Occipital lobe (tissue), 2 donors: Measurements from ENCODE around the gene PSMA7. TPM values are rescaled to one million over a fixed set of nuclear protein-coding genes. Genes with fewer than 3 reads are reported as not detected.
A peak's percentile ranks its signal among the peaks of the same experiment; 100 is the strongest.

Experiments
- DNase-seq: peaks from one replicate; lab custom pipeline; 2025; lab: John Stamatoyannopoulos, UW
- total RNA-seq: library from RNA; depleted of rRNA; stranded (reverse); fragments of >200 nt; gene quantifications from one replicate; pipeline ENCODE4 v1.2.3, GENCODE V29; 2014

The PSMA7 gene
- total RNA-seq = 107 TPM

DNA sequence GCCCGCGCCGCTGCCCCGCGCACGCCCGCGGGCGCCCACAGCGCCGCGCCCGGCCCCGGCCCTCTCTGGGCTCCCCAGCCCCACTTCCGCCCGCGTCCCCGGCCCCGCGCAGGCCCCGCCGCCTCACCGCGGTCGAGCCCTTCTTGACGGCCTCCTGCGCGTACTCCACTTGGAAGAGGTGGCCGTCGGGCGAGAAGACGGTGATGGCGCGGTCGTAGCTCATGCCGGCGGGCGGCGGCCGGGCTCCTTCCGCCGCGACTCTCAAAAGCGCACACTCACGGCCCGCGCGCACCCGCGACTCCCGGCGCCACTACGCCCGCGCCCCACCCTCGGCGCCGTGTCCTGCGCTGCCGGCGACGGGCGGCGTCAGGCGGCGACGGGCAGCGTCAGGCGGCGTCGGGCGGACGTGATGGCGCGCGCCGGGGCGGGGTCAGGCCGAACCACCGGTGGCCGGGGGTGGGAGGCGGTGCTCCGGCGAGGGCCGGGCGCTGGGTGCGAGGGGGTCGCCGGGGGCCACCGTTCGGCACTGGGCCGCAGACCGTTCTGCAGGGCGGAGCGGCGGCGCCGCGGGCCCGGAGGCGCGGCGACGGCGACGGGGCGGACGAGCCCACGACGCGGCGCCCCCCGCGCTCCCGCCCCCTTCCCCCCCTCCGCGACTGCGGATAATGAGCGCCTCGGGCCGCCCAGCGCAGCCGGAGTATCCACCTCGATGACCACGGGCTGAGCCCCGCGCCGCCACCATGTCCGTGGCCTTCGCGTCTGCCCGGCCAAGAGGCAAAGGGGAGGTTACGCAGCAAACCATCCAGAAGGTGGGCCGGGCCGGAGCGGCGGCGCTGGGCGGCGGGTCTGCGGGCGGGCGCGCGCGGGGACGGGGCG lies at the start of gene PSMA7, which contains the start of gene SS18L1:
PSMA7 (minus strand) TSS at position 314 of the 876 bp plus-strand sequence; CDS start at position 223, 91 bp downstream.
SS18L1 (plus strand) TSS at position 689 of the 876 bp plus-strand sequence; CDS start at position 741, 52 bp downstream.
- DNase-seq = peak; percentile 78

DNA sequence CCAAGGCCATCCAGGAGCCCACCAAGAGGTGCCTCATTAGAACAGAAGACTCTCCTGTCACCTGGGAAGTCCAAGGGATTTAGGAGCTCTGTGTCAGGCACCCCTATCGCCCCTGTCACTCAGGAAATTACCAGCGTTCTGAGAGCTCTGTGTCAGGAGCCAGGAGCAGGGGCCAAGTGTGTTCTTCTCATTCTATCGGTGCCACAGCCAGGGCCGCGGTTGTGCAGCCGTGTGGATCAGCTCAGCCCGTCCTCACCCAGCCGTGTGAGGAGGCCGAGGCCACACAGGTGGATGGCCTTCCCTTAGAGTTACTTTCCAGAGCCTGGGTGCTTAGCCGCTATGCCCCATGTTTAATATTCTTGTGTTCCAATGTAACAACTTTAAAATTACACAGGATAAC lies 49.4 kb upstream of the PSMA7 start:
- no peak for DNase-seq

DNA sequence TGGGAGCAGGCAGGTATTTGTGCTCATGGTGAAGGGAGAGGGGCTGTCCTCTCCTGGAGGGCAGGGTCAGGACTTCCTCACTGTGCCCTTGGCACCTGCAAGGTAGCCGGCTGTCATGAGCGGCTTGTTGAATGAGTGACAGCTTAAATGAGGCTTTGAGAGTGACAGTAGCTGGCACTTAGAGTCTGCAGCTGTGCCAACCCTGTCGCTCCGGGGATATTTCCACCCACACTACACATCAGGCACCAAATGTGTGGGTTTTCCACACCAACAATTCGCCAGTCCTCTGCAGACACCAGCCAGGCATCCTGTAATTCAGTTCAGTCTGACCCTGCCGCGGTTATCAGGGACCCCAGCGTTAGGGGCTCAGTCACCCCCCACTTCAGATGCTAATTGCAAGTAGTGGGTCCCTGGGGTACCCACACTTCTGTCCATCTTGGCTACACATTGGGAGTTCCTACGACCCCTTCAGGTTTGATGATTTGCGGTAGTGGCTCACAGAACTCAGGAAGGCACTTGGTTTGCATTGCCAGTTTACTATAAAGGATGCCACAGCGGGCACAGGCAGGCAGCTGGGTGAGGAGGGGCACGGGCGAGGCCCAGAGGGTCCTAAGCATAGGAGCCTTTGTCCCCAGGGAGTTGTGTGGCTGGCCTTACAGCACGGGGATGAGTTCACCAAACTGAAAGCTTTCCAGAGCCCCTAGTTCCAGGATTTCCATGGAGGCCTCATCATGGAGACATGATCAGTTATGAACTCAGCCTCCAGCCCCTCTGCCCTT lies 48.8 kb upstream of the PSMA7 start:
- DNase-seq = peak; percentile 27

DNA sequence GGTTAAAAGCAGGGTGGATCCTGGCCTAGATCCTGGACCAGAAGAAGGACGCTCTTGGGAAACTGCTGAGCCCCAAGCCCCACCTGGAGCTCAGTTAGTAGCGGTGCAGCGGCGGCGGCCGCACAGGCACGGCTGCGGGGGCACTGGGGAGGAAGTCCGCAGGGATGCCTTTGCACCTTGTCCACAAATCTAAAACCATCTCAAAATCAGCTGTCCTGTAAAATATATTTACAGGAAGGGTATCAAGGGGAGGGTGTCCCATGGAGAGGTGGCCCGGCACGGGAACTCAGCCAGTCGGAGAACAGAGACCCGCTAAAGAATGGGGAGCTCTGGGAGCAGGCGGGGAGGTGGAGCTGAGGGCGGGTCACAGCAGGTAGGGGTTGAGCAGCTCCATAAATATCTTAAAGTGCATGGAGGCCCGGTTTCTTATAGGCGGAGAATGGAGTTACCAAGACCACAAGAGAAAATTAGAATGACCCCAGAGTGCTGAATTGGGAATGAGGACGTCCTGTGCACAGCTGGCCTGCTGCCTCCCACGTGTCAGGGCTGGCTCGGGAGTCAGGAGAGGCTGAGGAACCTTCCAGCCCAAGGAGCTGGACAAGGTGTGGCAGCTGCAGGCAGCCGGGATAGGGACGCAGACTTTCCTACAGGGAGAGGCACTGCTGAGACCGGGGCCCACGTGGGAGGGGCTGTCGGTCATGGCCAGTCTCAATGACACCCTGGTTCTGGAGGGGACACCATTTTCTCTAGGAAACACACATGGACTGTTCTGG lies 47.6 kb upstream of the PSMA7 start:
- DNase-seq = no peak

DNA sequence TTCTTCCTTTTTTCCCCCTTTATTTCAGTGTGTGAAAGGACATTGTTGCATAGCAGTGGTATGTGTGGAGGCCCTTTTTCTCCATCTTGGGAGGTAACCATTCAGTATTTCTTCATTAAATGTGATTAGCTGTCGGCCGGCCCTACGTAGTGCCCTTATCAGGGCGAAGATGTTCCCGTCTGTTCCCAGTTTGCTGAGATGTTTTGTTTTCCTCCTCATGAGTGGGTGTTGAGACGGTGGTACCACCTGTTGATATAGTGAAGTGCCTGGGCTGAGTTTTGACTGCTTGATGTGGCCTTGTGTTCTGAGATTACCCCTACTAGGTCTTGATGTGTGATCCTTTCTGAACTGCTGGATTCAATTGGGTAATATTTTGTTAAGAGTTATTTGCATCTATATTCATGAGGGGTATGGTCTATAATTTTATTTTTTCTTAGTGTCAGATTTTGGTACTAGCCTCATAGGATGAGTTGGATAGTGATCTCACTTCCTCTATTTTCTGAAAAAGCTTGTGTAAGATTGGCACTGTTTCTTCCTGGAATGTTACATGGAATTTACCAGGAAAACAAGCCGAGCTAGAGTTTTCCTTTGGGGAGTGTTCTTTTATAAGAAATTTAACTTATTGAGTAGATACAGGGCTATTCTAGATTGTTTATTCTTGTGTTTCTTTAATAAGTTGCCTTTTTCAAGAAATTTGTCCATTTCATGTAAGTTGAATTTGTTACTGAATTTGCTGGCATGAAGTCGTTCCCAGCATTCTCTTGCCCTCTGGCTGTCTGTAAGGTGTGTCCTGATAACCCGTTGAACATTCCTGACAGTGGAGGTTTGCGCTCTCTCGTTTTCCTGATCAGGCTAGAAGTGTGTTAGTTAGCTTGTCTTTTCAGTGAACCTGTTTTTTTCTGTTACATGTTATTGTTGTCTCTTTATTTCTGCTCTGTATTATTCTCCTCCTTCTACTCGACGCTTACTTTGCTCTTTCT lies 44.0 kb upstream of the PSMA7 start:
- no peak for DNase-seq

DNA sequence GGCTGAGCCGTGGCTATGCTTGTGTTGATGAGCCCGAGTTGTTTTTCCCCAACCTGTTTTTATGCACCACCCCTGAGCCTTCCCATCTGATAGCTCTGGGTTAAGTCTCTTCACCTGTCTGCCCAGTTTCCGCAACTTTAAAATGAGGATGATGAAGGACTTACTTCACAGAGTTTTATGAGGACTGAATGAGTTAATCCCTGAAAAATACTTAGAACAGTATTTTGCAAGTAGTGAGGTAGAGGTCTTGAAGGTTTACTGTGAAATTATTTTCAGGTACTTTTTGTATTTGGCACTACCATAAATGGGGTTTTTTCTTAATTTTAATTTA lies 42.9 kb upstream of the PSMA7 start:
- no peak for DNase-seq

DNA sequence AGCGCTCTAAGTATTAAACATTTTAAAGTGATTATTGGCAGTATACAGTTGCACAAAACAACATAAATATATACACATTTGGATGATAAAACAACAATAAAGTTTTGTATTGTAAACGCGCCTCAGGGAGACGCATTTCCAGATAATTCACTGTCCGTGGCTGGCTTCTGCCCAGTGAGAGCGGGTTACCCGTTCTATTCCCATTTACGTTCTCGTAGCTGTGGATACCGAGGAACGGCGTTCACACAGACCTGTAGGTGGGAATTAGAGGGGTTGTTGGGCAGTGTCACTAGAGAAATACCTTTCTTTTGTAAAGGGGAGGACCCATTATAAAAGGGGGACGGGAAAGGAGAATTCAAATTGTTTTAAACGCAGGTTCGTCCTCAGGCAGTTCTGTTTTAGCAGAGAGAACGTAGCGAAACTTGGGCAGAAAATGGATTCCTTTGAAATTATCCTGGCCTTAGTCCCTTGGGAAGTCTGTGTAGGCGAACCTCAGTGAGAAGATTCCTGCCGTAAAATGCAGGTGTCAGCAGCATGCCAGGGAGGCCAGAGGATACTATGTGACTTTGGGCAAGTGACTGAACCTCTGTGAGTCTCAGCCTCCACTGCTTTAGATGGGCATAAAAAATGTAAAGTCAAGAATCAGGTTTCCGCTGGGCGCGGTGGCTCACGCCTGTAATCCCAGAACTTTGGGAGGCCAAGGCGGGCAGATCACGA lies 40.4 kb upstream of the PSMA7 start:
- DNase-seq = no peak

DNA sequence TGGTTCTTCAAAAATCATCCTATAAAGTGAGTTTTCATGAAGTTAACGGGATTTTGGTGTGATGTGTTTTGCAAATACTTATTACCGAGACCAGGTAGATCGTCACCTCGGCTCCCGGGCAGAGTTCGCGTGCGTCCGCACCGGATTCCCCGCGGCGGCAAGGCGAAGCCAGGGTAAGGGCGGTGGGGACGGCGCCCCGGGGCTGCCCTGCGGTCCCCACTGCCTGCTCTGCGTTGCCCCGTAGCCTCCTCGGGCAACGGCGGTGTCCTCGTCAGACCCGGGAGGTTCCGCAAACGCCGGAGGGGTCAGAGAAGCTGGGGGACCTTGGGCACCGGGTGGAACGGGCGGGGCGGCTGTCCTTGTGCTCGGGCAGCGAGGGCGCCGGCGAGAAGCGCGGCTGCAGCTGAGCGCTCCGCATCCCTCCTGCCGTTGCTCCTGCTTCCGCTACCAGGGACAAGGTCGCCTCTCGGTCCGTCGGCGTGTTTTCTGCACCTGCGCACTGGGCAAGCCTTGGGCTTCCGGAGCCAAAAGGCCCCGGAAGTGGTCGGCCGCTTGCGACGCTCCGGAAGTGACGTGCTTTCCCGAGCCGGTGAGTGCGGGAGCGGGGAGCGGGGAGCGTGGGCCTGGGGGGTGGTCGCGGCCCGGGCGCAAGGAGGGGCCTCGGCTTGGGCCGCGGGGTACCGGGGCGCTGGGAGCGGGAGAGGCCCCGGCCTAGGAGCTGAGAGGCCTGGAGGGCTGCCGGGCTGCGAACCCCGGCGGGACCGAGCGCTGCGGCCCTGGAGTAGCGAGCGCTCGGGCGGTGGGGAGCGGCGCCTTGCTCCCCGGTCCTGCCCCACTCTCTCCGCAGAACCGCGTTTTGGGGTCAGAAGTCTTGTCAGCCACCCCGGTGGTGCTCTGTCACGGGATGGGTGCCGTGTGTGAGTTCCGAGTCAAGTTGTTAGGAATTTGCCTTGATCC lies 39.6 kb upstream of the PSMA7 start, which contains the start of gene MTG2:
MTG2 (plus strand) TSS at position 560 of the 957 bp plus-strand sequence. CDS start 10,393 bp downstream, outside the sequence.
- DNase-seq = peak; percentile 81

DNA sequence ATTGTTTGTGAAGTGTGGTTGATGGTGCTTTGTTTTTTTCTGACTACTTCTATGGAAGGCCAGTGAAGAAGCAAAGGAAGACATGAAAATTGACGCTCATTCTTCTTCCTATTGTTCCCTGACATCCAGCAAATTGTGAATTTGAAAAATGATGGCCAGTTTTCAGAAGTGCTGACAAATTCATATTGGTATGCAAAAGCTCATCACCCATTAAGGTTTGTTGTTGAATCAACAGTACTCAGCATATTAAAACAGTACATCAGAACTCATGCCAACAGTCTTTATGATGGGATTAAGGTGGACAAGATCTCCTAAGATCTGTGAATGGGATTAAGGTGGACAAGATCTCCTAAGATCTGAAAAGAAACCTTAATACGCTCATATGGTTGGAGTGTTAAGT lies 38.6 kb upstream of the PSMA7 start:
- no peak for DNase-seq

DNA sequence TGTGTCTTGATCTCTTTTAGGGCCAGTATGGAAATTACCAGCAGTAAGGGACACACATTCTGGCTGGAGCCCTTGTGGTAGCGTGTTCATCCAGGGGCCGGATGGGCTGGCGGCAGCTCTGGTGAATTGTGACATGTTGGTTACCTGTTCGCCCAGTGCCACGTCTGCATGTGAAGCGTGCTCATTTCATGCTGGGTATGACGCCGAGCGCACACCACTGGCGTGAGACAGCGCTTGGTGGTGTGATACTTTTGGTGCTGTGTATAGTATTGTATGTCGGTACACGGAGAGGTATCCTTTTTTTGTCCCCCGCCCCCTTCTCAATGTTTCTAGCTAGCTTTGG lies 35.9 kb upstream of the PSMA7 start:
- no peak for DNase-seq

DNA sequence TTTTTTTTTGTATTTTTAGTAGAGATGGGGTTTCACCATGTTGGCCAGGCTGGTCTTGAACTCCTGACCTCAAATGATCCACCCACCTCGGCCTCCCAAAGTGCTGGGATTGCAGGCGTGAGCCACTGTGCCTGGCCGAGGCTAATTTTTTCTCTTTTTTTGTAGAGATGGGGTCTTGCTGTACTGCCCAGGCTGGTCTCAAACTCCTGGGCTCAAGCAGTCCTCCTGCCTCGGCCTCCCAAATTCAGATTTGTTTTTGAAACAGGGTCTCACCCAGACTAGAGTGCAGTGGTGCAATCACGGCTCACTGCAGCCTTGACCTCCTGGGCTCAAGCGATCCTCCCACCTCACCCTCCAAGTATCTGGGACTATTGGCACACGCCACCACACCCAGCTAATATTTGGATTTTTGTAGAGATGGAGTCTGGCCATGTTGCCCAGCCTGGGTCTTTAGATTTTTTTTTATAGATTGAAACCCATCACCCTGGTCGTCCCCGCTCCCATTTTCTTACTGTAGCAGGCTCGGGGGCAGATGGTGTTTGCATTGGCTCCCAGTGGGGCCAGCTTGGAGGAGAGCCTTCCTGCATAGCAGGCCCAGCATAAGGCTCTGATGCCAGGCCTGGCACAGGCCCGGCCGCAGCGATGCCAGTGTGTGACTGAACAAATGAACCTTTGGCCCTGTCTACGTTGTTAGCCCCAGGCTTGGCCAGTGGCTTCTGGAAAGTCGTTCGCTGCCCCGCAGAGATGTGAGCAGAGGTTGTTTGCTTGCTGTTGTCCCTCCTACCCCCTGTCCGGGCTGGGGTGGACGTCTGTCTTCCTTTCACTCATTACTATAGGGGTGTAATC lies 35.3 kb upstream of the PSMA7 start:
- DNase-seq = no peak

DNA sequence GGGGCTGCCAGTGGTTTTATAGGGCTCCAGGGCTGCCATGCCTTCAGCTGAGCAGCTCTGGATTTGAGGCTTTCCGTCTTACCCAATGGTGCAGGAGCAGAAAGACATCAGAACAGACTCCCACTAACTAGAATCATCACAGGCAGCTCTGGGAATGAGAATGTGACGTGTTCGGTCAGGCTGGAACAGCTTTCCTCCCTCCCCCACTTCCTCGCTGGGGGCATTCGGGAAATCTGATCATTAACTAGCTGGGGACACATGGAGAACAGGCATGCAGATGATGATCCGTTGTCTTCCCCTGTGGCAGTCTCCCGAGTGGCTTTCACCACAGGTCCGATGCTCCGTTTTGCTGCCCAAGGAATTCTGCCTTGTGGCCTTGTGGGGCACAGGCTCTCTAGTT lies 34.1 kb upstream of the PSMA7 start:
- no peak for DNase-seq

DNA sequence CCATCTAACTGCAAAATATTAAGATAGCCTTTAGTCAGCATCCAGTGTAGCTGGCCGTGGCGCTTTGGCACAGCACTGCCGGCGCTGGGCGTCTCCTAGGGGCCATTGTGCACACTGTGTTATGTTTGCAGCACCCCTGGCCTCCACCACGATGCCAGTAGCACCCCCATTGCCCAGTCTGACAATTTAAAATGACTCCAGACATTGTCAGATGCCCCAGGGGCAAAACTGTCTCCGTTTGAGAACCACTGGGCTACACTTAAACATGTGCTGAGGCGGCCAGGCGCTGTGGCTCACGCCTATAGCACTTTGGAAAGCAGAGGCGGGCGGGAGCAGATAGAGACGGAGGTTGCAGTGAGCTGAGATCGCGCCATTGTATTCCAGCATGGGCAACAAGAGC lies 33.7 kb upstream of the PSMA7 start:
- no peak for DNase-seq

DNA sequence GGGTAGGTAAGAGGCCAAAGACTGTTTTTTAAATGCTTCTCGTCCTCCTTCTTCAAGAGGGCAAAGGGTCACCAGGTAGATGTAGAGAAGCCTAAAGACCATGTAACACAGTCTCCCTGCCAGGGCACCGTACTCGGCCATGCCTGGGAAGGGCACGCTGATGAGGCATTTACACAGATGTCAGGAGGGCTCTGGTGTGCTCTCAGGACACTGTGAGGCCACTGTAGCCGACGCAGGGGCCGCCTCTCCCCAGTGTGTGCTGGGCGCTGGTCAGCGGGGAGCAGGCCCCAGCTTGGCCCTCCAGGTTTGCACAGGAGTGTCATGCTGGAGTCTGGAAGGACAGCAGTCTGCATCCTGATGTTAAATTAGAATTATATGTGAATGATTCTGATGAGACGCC lies 32.5 kb upstream of the PSMA7 start:
- DNase-seq = no peak

DNA sequence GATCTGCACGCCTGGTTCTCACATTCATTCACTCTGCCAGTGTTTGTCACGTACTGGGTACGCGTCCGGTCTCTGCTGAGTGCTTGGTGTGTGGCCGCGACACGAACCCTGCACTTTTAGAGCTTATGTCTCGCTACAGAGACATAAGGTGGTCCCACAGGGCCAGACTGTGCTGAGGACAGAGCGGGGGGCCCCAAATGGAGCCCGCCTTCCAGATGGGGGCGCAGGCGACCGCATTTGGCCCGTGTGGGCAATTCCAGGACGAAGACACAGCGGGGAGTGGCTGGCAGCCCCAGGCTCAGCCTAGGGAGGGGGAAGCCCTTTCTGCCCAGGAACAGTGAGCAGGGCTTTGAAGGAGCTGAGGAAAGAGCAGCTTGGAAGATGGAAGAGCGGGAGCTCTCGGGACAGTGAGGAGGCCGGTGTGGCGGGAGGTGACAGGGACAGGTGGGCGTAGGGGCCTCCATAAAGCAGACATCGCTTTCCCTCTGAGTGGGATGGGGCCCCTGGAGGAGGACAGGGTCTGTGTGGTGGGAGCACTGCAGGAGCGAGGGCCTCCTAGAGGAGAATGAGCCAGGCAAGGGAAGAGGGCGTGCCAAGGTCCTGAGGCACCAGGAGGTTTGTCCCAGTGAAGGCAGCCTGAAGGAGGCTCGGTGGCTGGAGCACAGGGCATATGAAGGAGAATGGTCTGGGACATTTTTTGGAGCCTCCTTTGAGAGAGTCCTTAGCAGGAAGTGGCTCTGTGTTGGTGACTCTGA lies 31.9 kb upstream of the PSMA7 start:
- DNase-seq = no peak

DNA sequence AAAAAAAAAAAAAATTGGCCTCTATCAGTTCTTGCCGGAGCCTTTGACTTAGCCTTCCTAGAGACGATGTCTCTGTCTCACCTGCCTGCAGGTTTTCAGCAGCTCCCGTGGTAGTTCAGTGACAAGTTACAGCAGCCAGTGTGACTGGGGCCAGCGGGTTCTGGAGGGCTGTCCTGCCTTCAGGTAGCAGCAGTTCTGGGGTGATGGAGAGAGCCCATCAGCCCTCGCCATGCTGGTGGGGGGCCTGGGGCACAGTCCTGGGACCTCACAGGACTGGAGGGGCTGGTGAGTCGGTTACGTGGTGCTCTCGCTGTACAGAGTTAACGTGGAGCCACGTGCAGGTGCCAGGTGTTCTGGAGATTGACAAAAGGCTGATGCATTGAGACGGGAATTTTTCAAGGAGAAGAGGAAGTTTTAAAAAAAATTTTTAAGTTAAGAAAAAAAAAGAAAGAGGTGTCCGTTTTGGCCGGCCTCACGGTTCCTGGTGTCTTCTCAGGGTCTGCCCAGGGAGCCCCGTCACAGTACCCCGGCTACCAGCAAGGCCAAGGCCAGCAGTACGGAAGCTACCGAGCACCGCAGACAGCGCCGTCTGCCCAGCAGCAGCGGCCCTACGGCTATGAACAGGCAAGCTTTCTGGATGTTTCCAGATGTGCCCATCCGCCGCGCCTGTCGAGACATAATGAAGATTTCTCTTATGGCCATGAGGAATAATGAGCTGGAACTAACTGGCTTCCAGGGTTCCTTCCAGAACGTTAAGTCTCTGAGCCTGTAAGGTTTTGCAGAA lies 31.0 kb upstream of the PSMA7 start:
- no peak for DNase-seq
